Smooth muscle cell (in vitro differentiated cells): ENCODE data around the gene MYOZ1. TPM values are rescaled to one million over a fixed set of nuclear protein-coding genes. Genes with fewer than 3 reads are reported as not detected.

ENCODE experiments used
- DNase-seq: peaks from one replicate; lab custom pipeline; 2025; ENCODE audit not compliant: unreplicated experiment; lab: John Stamatoyannopoulos, UW
- H2AFZ ChIP-seq: fragments of 200-600 bp; sonication (generic); 2 replicates; pipeline ENCODE4 v1.6.0; 2016; ENCODE audit warnings: antibody characterized with exemption, low read depth, mild to moderate bottlenecking
- H3F3A ChIP-seq: fragments of 200-600 bp; sonication (generic); 2 replicates; pipeline ENCODE4 v1.6.0; 2017; ENCODE audit warnings: antibody characterized with exemption, low read depth
- H3K27ac ChIP-seq: fragments of 200-600 bp; sonication (generic); 2 replicates; pipeline ENCODE4 v1.5.1; 2016; ENCODE audit warnings: low read depth, mild to moderate bottlenecking
- H3K27me3 ChIP-seq: fragments of 200-600 bp; sonication (generic); 2 replicates; pipeline ENCODE4 v1.6.1; 2016; ENCODE audit warnings: low read depth, mild to moderate bottlenecking
- H3K36me3 ChIP-seq: fragments of 200-600 bp; sonication (generic); 2 replicates; pipeline ENCODE4 v1.5.1; 2016; ENCODE audit warnings: low read depth
- H3K4me1 ChIP-seq: fragments of 200-600 bp; sonication (generic); 2 replicates; pipeline ENCODE4 v1.5.1; 2016; ENCODE audit warnings: low read depth
- H3K4me2 ChIP-seq: fragments of 200-600 bp; sonication (generic); 2 replicates; pipeline ENCODE4 v1.6.0; 2016; ENCODE audit warnings: mild to moderate bottlenecking
- H3K4me3 ChIP-seq: fragments of 200-600 bp; sonication (generic); 2 replicates; pipeline ENCODE4 v1.5.1; 2016; ENCODE audit warnings: mild to moderate bottlenecking
- H3K79me2 ChIP-seq: fragments of 200-600 bp; sonication (generic); 2 replicates; pipeline ENCODE4 v1.6.0; 2016; ENCODE audit warnings: low read depth, mild to moderate bottlenecking
- H3K9ac ChIP-seq: fragments of 200-600 bp; sonication (generic); 2 replicates; pipeline ENCODE4 v1.6.0; 2016; ENCODE audit warnings: low read depth
- H3K9me3 ChIP-seq: fragments of 200-600 bp; sonication (generic); replicated peaks from 2 replicates; pipeline ENCODE4 v1.5.1; 2016; ENCODE audit warnings: low read depth
- H4K20me1 ChIP-seq: fragments of 200-600 bp; sonication (generic); 2 replicates; pipeline ENCODE4 v1.6.0; 2016; ENCODE audit warnings: low read depth
- CTCF ChIP-seq: fragments of 200-600 bp; sonication (generic); IDR thresholded peaks from 2 replicates; pipeline ENCODE4 v1.5.1; 2017; ENCODE audit warnings: borderline replicate concordance, mild to moderate bottlenecking, antibody characterized with exemption; ENCODE audit not compliant: insufficient read depth, poor library complexity, severe bottlenecking
- WGBS: methylation state at CpG from one replicate; pipeline ENCODE4 v1.1.7; 2016; ENCODE audit warnings: low lambda C conversion rate; 5-methylcytosine and 5-hydroxymethylcytosine counted together
- polyA plus RNA-seq: library from polyadenylated mRNA; unstranded; fragments of >200 nt; fragmentation: Nextera tagmentation; extraction: Ambion mirVana; gene quantifications from 2 replicates; pipeline ENCODE4 v1.2.1, GENCODE V29; 2016
- total RNA-seq: library from RNA; depleted of rRNA; stranded (reverse); fragments of >200 nt; gene quantifications from 2 replicates; pipeline ENCODE4 v1.2.3, GENCODE V29; 2014

Gene MYOZ1
- total and polyA plus RNA-seq, 2 experiments from 2014 or later, result 1.7 to 2.4 TPM

- Histone ChIP-seq H3K27ac (no peak overlapping the region), H3K4me1 (no peaks in the 10 kb centered on the region), H3K27me3 (no peaks in the 10 kb centered on the region), H3F3A (no peaks in the 10 kb centered on the region), H3K79me2 (no peaks in the 10 kb centered on the region), H3K4me3 (no peak overlapping the region), H4K20me1 (no peaks in the 10 kb centered on the region), H3K9me3 (no peaks in the 10 kb centered on the region), H3K9ac (no peak overlapping the region), H2AFZ (no peak overlapping the region), H3K36me3 (no peaks in the 10 kb centered on the region), H3K4me2 (no peak overlapping the region)
- TF ChIP-seq CTCF, result no peak
- DNase-seq, result no peak
- 95% methylated on average over 3 of the region's 3 CpGs for WGBS
Measured at GRCh38 chr10:73639286-73639685, 2.0 kb downstream of the MYOZ1 start.

- H3K4me1 ChIP-seq, result no peaks in the 10 kb centered on the region
- TF ChIP-seq CTCF, result no peak
- H3K4me2 ChIP-seq, result no peak overlapping the region
- no peak overlapping the region for H3K27ac ChIP-seq
- no peaks in the 10 kb centered on the region for H3K36me3 ChIP-seq
- no peak overlapping the region for H3K9ac ChIP-seq
- no peak overlapping the region for H2AFZ ChIP-seq
- H3F3A ChIP-seq, result no peaks in the 10 kb centered on the region
- no peak for DNase-seq
- H3K4me3 ChIP-seq, result no peak overlapping the region
- no peaks in the 10 kb centered on the region for H4K20me1 ChIP-seq
- no peaks in the 10 kb centered on the region for H3K27me3 ChIP-seq
- 75% methylated on average over 1 of the region's 1 CpG for WGBS
- H3K79me2 ChIP-seq, result no peaks in the 10 kb centered on the region
- H3K9me3 ChIP-seq, result no peaks in the 10 kb centered on the region
Measured at GRCh38 chr10:73635781-73636180, 5.5 kb downstream of the MYOZ1 start.

- WGBS, result 91% methylated on average over 5 of the region's 5 CpGs
- no peak for DNase-seq
Measured at GRCh38 chr10:73634421-73634820, 6.9 kb downstream of the MYOZ1 start.

More at GRCh38 chr10:73634421-73634820, 6.9 kb downstream of the MYOZ1 start:
- no peaks in the 10 kb centered on the region for H3K36me3 ChIP-seq
- H3K27me3 ChIP-seq, result no peaks in the 10 kb centered on the region
- TF ChIP-seq CTCF, result no peak
- no peak overlapping the region for H3K27ac ChIP-seq
- no peak overlapping the region for H3K4me3 ChIP-seq
- no peaks in the 10 kb centered on the region for H3K4me1 ChIP-seq
- no peaks in the 10 kb centered on the region for H3F3A ChIP-seq
- H2AFZ ChIP-seq, result no peak overlapping the region
- no peak overlapping the region for H3K9ac ChIP-seq
- H3K4me2 ChIP-seq, result no peak overlapping the region
- no peaks in the 10 kb centered on the region for H3K79me2 ChIP-seq
- no peaks in the 10 kb centered on the region for H4K20me1 ChIP-seq
- no peaks in the 10 kb centered on the region for H3K9me3 ChIP-seq
